Measurements from ENCODE around the gene PANK4. TPM values are rescaled to one million over a fixed set of nuclear protein-coding genes. Genes with fewer than 3 reads are reported as not detected.

PANK4 gene
- total RNA-seq, 8 experiments from 2014 or later: 24.9 to 44.0 (median 37.3) TPM

- in situ Hi-C loops (cut with MboI; ENCODE audit: low pct_unique_long_range_greater_than_20kb in 2 of 9, low sequenced_read_pairs in 9 of 9, unreplicated experiment in 9 of 9): no loop called here
- no peak overlapping the region for H3K27ac ChIP-seq
- peaks cover 20 to 28% of the 10 kb centered on the region in 2 donors for H3K4me1 ChIP-seq (replicated peaks in 1 of 2)
- no peak overlapping the region for H3K4me3 ChIP-seq
- ATAC-seq (replicated peaks in 6 of 8): no peak
- WGBS, 10 experiments: 74 to 100% (median 82%) methylated on average over 1 to 3 of the region's 12 CpGs; no CpG with 5 or more reads in 6 of the 10 experiments
Measured at GRCh38 chr1:2495026-2495425, 31.4 kb downstream of the PANK4 start.

- in situ Hi-C loops (cut with MboI; ENCODE audit: low pct_unique_long_range_greater_than_20kb in 2 of 9, low sequenced_read_pairs in 9 of 9, unreplicated experiment in 9 of 9): no loop called here
- Histone ChIP-seq H3K27ac (no peak overlapping the region), H3K4me3 (no peak overlapping the region), H3K4me1 (replicated peaks in 1 of 2) (peaks cover 13 to 28% of the 10 kb centered on the region in 2 donors)
- WGBS, 10 experiments: 0 to 73% (median 66%) methylated on average over 1 to 16 of the region's 19 CpGs; no CpG with 5 or more reads in 5 of the 10 experiments
- ATAC-seq (replicated peaks in 6 of 8): peak in 2 of 8 experiments; percentile 30 to 87
Measured at GRCh38 chr1:2494323-2494693, 32.1 kb downstream of the PANK4 start.

- 83 to 90% (median 87%) methylated on average over 4 to 7 of the region's 24 CpGs; no CpG with 5 or more reads in 6 of the 10 experiments for WGBS, 10 experiments
- Histone ChIP-seq H3K4me1 (replicated peaks in 1 of 2) (peaks cover 13 to 28% of the 10 kb centered on the region in 2 donors), H3K27ac (no peak overlapping the region), H3K4me3 (no peak overlapping the region)
- peak in 6 of 8 experiments; percentile 12 to 80 (median 70) for ATAC-seq (replicated peaks in 6 of 8)
- in situ Hi-C loops (cut with MboI; ENCODE audit: low pct_unique_long_range_greater_than_20kb in 2 of 9, low sequenced_read_pairs in 9 of 9, unreplicated experiment in 9 of 9): no loop called here
Measured at GRCh38 chr1:2493691-2494322, 32.6 kb downstream of the PANK4 start.

GRCh38 chr1:2493218-2493617, 33.2 kb downstream of the PANK4 start:
- in situ Hi-C loops (cut with MboI; ENCODE audit: low pct_unique_long_range_greater_than_20kb in 2 of 9, low sequenced_read_pairs in 9 of 9, unreplicated experiment in 9 of 9): no loop called here
- WGBS, 10 experiments: 18 to 100% (median 56%) methylated on average over 1 to 9 of the region's 19 CpGs; no CpG with 5 or more reads in 4 of the 10 experiments
- H3K27ac ChIP-seq: no peak overlapping the region
- no peak overlapping the region for H3K4me3 ChIP-seq
- H3K4me1 ChIP-seq (replicated peaks in 1 of 2): peaks cover 13 to 28% of the 10 kb centered on the region in 2 donors
- peak in 1 of 8 experiments; percentile 8 for ATAC-seq (replicated peaks in 6 of 8)

GRCh38 chr1:2492091-2492490, 34.3 kb downstream of the PANK4 start:
- WGBS, 10 experiments: 36 to 80% (median 40%) methylated on average over 2 to 6 of the region's 13 CpGs; no CpG with 5 or more reads in 7 of the 10 experiments
- Histone ChIP-seq H3K4me3 (no peak overlapping the region), H3K4me1 (replicated peaks in 1 of 2) (peaks cover 13 to 28% of the 10 kb centered on the region in 2 donors), H3K27ac (no peak overlapping the region)
- in situ Hi-C loops (cut with MboI; ENCODE audit: low pct_unique_long_range_greater_than_20kb in 2 of 9, low sequenced_read_pairs in 9 of 9, unreplicated experiment in 9 of 9): no loop called here
- no peak for ATAC-seq (replicated peaks in 6 of 8)

- in situ Hi-C loops (cut with MboI; ENCODE audit: low pct_unique_long_range_greater_than_20kb in 2 of 9, low sequenced_read_pairs in 9 of 9, unreplicated experiment in 9 of 9): no loop called here
- no peak for ATAC-seq (replicated peaks in 6 of 8)
- H3K4me3 ChIP-seq: no peak overlapping the region
- H3K27ac ChIP-seq: no peak overlapping the region
- 81 to 94% (median 89%) methylated on average over 8 to 10 of the region's 14 CpGs; no CpG with 5 or more reads in 7 of the 10 experiments for WGBS, 10 experiments
- H3K4me1 ChIP-seq (replicated peaks in 1 of 2): peaks cover 13 to 28% of the 10 kb centered on the region in 2 donors
Measured at GRCh38 chr1:2489615-2490014, 36.8 kb downstream of the PANK4 start.

- in situ Hi-C loops (cut with MboI; ENCODE audit: low pct_unique_long_range_greater_than_20kb in 2 of 9, low sequenced_read_pairs in 9 of 9, unreplicated experiment in 9 of 9): no loop called here
- H3K4me1 ChIP-seq (replicated peaks in 1 of 2): peaks cover 6 to 21% of the 10 kb centered on the region in 2 donors
- no peak overlapping the region for H3K27ac ChIP-seq
- 0 to 100% (median 63%) methylated on average over 1 to 2 of the region's 2 CpGs for WGBS, 10 experiments
- no peak for ATAC-seq (replicated peaks in 6 of 8)
- H3K4me3 ChIP-seq: no peak overlapping the region
Measured at GRCh38 chr1:2488688-2489087, 37.7 kb downstream of the PANK4 start.

- Histone ChIP-seq H3K27ac (no peak overlapping the region), H3K4me3 (no peak overlapping the region), H3K4me1 (replicated peaks in 1 of 2) (peaks cover 4 to 8% of the 10 kb centered on the region in 2 donors)
- in situ Hi-C loops (cut with MboI; ENCODE audit: low pct_unique_long_range_greater_than_20kb in 2 of 9, low sequenced_read_pairs in 9 of 9, unreplicated experiment in 9 of 9): no loop called here
- ATAC-seq (replicated peaks in 6 of 8): no peak
- 46 to 100% (median 87%) methylated on average over 1 to 8 of the region's 9 CpGs; no CpG with 5 or more reads in 4 of the 10 experiments for WGBS, 10 experiments
Measured at GRCh38 chr1:2486558-2486957, 39.8 kb downstream of the PANK4 start.

- in situ Hi-C loops (cut with MboI; ENCODE audit: low pct_unique_long_range_greater_than_20kb in 2 of 9, low sequenced_read_pairs in 9 of 9, unreplicated experiment in 9 of 9): no loop called here
- no peak overlapping the region for H3K27ac ChIP-seq
- ATAC-seq (replicated peaks in 6 of 8): no peak
- 79 to 86% methylated on average over 1 to 2 of the region's 4 CpGs; no CpG with 5 or more reads in 8 of the 10 experiments for WGBS, 10 experiments
- H3K4me3 ChIP-seq: no peak overlapping the region
- peaks cover 4 to 5% of the 10 kb centered on the region in 2 donors for H3K4me1 ChIP-seq (replicated peaks in 1 of 2)
Measured at GRCh38 chr1:2486041-2486440, 40.4 kb downstream of the PANK4 start.

GRCh38 chr1:2483970-2484369, 42.4 kb downstream of the PANK4 start:
- ATAC-seq (replicated peaks in 6 of 8): no peak
- WGBS, 10 experiments: 85 to 100% (median 98%) methylated on average over 2 to 7 of the region's 16 CpGs; no CpG with 5 or more reads in 7 of the 10 experiments
- in situ Hi-C loops (cut with MboI; ENCODE audit: low pct_unique_long_range_greater_than_20kb in 2 of 9, low sequenced_read_pairs in 9 of 9, unreplicated experiment in 9 of 9): no loop called here
- Histone ChIP-seq H3K27ac (no peak overlapping the region), H3K4me1 (replicated peaks in 1 of 2) (peaks cover 4 to 5% of the 10 kb centered on the region in 2 donors), H3K4me3 (no peak overlapping the region)

- in situ Hi-C loops (cut with MboI; ENCODE audit: low pct_unique_long_range_greater_than_20kb in 2 of 9, low sequenced_read_pairs in 9 of 9, unreplicated experiment in 9 of 9): no loop called here
- ATAC-seq (replicated peaks in 6 of 8): no peak
- Histone ChIP-seq H3K27ac (no peak overlapping the region), H3K4me1 (replicated peaks in 1 of 2) (peaks cover 12 to 13% of the 10 kb centered on the region in 2 donors), H3K4me3 (no peak overlapping the region)
- 60 to 88% (median 72%) methylated on average over 1 to 11 of the region's 13 CpGs; no CpG with 5 or more reads in 5 of the 10 experiments for WGBS, 10 experiments
Measured at GRCh38 chr1:2483026-2483425, 43.4 kb downstream of the PANK4 start.

- Histone ChIP-seq H3K4me1 (replicated peaks in 1 of 2) (peaks cover 16 to 18% of the 10 kb centered on the region in 2 donors), H3K27ac (no peak overlapping the region), H3K4me3 (no peak overlapping the region)
- ATAC-seq (replicated peaks in 6 of 8): peak in 1 of 8 experiments; percentile 42
- in situ Hi-C loops (cut with MboI; ENCODE audit: low pct_unique_long_range_greater_than_20kb in 2 of 9, low sequenced_read_pairs in 9 of 9, unreplicated experiment in 9 of 9): no loop called here
- 33 to 74% (median 54%) methylated on average over 1 to 3 of the region's 11 CpGs; no CpG with 5 or more reads in 6 of the 10 experiments for WGBS, 10 experiments
Measured at GRCh38 chr1:2482588-2482987, 43.8 kb downstream of the PANK4 start.

GRCh38 chr1:2481885-2482284, 44.5 kb downstream of the PANK4 start:
- WGBS, 10 experiments: 33 to 100% (median 69%) methylated on average over 1 to 9 of the region's 10 CpGs; no CpG with 5 or more reads in 6 of the 10 experiments
- no peak overlapping the region for H3K4me3 ChIP-seq
- peaks cover 24 to 25% of the 10 kb centered on the region in 2 donors for H3K4me1 ChIP-seq (replicated peaks in 1 of 2)
- H3K27ac ChIP-seq: no peak overlapping the region
- peak in 5 of 8 experiments; percentile 1 to 66 (median 21) for ATAC-seq (replicated peaks in 6 of 8)
- in situ Hi-C loops (cut with MboI; ENCODE audit: low pct_unique_long_range_greater_than_20kb in 2 of 9, low sequenced_read_pairs in 9 of 9, unreplicated experiment in 9 of 9): no loop called here
